HG03280 (cell line): ENCODE results near the gene GBX1.

ENCODE experiments used
- ATAC-seq: cut with Tn5 transposase; IDR thresholded peaks from one replicate; pipeline ENCODE4 v1.9.1; 2021; ENCODE audit warnings: mild to moderate bottlenecking, moderate library complexity; ENCODE audit not compliant: unreplicated experiment

Gene GBX1

GRCh38 chr7:151194188-151194587, 26.7 kb upstream of the GBX1 start:
- ATAC-seq, result no peak

DNA sequence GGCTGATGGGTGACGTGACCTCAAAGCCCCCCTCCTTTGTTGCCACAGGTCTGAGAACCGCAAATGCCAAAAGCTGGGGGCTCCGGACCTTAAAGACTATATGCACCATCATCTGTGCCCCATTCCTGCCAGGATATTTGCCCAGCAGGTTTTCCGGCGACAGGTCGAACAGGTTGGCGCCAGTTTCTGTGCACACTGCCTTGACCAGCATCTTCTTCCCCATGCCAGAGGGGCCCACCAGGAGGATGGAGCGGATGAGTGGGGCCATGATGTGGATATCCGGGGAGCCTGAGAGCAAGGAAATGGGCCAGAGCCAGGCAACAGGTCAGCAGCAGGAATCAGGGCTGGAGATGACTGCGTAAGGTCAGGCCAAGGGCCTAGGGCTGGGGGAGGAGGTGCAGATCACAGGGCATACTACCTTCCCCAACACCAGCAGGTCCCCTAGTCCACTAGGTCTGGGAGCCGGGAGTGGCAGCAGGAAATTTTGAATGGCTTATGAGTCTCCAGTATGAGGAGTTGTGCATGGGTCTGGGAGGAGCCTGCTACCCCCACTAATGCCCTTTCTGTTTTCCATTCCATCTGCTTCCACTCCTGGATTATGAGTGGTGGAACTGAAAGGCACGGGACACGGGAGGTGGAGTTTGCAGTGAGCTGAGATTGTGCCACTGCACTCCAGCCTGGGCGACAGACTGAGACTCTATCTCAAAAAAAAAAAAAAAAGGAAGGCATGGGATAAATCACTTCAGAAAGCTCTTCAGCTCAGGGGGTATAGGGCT, 25.9 kb upstream of the GBX1 start:
- no peak for ATAC-seq

- no peak for ATAC-seq
These were observed 24.6 kb upstream of the GBX1 start for GRCh38 chr7:151192002-151192539.

- no peak for ATAC-seq
These were observed 24.1 kb upstream of the GBX1 start for GRCh38 chr7:151191544-151191943.

DNA sequence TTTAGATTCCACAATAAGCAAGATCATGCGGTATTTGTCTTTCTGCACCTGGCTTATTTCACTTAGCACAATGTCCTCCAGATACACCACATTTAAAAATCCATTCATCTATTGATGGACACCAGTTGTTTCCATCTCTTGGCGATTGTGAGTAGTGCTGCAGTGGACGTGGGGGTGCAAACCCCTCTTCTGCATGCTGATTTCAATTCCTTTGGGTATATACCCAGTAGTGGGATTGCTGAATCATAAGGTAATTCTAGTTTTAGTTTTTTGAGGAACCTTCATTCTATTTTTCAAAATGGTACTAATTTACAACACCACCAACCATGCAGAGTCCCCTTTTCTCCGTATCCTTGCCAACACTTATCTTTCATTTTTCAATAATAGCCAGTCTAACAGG, 21.5 kb upstream of the GBX1 start:
- no peak for ATAC-seq

DNA sequence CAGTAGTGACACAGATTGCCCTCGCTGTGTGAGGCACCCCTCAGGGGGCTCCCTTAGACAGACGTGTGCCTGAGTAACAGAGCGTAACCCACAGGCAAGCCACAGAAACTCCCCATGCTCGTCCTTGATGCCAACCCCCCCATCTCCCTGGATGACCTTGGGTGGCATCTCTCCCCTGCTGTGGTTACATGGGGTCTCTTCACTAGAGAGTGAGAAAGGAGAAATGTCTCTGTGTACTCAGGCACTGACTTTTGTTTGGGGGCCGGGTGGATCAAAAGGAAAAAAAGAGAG, 20.7 kb upstream of the GBX1 start:
- no peak for ATAC-seq

DNA sequence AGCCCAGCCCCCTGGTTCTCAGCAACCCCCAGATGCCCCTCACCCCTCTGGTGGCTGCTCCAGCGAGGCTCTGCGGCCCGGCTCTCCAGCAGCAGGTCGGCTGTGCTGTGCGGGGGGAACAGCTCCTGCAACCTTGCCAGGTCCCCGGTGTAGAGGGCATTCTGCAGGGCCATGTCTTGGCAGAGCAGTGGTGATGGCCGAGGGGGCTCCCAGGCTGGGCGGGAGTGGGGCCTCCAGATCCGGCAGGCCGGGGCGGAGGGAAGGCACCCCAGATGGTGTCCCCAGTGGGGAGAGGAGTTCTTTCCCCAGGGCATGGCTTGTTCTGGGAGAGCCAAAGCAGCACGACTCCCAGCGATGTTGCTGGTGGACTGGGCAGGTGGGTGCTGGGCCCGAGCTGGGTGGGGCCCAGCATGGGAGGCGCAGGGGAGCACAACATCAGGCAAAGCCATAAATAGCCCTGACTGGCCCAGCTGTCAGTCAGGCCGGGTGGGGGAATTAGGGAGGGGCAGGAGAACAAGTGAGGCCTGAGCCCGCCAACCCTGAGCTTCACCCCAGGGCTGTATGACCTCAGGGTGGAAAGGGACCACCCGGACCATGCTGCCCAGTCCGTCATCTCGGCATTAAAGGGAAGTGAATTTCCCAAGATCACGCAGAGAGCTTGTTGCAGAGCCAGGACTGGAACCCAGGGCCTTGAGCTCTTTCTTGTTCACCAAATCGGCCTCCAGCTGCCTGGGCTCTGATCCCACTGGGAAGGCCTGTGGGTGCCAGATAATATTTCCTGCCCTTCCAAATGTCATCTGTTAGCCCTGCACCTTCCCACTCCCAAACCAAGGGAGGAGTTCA, 20.1 kb upstream of the GBX1 start:
- ATAC-seq, result no peak

- ATAC-seq, result no peak
These were observed 19.3 kb upstream of the GBX1 start, which contains the start of gene ASB10 for GRCh38 chr7:151186640-151187408. ASB10 (minus strand) TSS chr7:151187250; CDS start chr7:151187130, 120 bp downstream.

DNA sequence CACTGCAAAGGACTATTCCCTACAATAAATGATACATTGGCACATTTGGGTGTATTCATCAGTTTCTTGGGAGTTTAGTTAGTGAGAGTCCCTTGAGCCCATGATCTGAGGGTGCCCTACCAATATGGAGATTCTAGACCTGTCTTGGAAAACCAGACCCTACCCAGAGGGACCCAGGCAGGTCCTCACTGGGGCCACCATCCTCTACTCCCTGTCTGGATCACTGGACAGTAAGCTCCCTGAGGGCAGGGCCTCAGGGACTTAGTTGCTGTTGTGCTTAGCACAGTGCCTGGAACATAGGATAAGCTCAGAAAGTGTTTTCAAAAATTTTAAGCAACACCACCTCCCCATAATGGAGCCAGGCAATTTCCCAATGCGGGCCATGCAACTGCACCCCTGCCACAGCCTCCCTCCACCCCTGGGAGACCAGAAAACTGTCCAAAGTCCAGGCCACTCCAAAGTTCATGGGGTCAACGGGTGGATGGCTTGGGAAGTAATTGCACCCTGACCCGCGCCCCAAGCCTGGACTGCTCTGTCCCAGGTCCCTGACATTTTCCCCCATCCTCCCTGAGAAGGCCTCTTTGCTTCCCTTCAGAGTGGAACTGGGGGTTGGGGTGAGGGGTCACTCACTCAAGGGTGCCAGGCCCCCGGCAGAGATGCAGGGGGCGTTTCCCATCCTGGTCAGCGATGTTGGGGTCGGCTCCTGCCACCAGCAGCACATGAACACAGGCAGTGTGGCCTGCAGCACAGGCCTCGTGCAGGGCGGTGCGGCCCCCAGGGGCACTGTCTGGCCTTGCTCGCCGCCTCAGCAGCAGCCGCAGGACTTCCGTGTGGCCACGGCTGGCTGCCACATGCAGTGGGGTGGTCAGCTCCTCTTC, 18.5 kb upstream of the GBX1 start:
- no peak for ATAC-seq

- ATAC-seq, result no peak
These were observed 13.5 kb upstream of the GBX1 start for GRCh38 chr7:151181011-151181431.

DNA sequence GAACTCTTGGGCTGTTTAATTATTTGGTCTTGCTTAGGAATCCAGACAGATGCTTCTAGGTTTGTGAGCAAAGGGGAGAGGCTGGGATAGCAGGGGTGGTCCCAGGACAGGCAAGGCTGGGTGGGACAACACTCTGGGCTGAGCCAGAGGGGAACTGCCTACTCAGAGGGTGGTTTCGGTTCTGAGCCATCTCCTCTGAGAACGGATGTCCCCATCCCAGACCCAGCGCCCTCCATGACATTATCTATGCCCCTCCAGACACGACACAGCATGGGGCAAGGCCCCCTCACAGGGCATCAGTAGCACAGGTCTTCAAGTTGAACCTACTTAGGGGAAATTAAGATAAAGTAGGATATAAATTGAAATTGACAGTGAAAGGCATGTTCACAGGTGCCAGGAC, 12.5 kb upstream of the GBX1 start:
- no peak for ATAC-seq

DNA sequence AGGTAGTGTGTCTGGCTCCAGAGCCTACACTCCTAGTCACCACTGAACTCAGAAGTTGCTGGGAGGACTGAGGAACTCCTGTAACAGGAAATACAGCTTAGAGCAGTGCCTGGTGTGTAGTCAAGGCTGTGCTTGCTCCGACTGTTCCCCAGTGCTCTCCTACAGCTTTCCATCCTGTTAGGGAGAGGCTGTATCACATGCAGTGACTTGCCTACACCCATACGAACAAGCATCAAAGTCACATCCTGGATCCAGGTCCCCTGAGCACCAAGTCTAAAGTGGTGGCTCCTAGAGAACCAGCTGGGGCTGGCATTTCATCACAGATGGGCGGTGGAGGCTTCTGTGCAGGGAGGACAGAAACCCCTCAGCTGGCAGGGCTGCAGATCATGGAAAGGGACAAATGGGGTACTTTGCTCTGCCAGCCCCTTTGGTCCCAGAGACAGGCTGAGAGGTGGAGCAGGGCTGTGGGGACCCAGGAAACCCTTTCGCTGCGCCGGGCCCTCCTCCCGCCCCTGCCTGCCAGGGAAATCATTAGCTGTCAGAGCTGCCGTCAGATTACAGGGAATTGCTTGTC, 11.9 kb upstream of the GBX1 start:
- no peak for ATAC-seq

- no peak for ATAC-seq
These were observed 11.3 kb upstream of the GBX1 start for GRCh38 chr7:151178831-151179230.

DNA sequence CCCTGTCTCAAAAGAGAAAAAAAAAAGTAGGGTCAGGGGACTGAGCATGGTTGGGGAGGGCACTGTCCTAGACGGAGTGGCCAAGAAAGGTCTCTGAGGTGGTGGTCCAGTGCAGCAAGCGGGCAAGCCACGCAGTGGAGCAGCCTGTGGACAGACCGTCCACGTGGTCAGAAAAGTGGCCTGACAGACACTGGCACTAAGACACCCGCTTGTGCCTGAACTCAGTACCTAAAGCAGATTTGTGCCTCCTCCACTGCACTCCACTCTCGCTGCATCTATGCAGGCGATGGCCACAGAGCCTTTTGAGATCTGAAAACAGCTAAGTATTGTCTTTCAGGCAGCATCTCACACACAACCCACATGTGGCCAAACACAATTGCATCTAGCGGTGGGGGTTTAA, 10.7 kb upstream of the GBX1 start:
- no peak for ATAC-seq

DNA sequence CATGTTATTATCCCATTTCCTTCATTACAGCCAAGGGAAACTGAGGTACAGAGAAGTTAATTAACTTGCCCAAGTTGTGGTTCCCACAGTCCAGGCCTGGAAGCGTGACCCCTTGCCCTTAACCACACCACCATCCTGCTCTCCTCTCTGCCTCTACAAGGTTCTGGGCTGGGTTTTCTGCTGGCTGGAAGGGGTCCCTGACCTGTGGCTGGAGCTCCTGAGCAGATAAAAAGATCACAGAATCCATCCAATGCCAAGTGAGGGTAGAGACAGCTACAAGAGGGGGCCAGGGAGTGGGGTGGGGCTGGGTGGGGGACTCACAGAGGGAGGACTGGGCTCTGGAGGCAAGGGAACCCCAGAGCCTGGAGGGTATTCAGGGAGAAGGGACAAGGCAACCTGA, 9.8 kb upstream of the GBX1 start:
- no peak for ATAC-seq

- no peak for ATAC-seq
These were observed 8.9 kb upstream of the GBX1 start for GRCh38 chr7:151176401-151176800.

- no peak for ATAC-seq
These were observed 8.4 kb upstream of the GBX1 start for GRCh38 chr7:151175793-151176311.

GRCh38 chr7:151175047-151175792, 7.7 kb upstream of the GBX1 start:
- ATAC-seq, result no peak
